Mammary epithelial cell (primary cell): Measurements from ENCODE around the gene TMEM154.

Experiments
- EZH2 ChIP-seq: IDR thresholded peaks from 2 replicates; pipeline ENCODE4 v1.6.1; 2012; ENCODE audit warnings: low read length, inconsistent platforms, borderline replicate concordance
- TF ChIP-seq, protein P1 (sequence below), 2 donors: IDR thresholded peaks in 1 of 2; conservative IDR thresholded peaks in 1 of 2; 2 replicates each; pipeline ENCODE4 v1.5.1; 2011 to 2012; ENCODE audit warnings: inconsistent platforms in 2 of 2, low read length in 2 of 2, mild to moderate bottlenecking in 2 of 2, control low read depth in 1 of 2, low read depth in 1 of 2; ENCODE audit not compliant: insufficient read depth in 1 of 2; ENCODE audit errors: extremely low read depth in 1 of 2

- TF ChIP-seq EZH2: no peak
- TF ChIP-seq, protein P1, sequence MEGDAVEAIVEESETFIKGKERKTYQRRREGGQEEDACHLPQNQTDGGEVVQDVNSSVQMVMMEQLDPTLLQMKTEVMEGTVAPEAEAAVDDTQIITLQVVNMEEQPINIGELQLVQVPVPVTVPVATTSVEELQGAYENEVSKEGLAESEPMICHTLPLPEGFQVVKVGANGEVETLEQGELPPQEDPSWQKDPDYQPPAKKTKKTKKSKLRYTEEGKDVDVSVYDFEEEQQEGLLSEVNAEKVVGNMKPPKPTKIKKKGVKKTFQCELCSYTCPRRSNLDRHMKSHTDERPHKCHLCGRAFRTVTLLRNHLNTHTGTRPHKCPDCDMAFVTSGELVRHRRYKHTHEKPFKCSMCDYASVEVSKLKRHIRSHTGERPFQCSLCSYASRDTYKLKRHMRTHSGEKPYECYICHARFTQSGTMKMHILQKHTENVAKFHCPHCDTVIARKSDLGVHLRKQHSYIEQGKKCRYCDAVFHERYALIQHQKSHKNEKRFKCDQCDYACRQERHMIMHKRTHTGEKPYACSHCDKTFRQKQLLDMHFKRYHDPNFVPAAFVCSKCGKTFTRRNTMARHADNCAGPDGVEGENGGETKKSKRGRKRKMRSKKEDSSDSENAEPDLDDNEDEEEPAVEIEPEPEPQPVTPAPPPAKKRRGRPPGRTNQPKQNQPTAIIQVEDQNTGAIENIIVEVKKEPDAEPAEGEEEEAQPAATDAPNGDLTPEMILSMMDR (conservative IDR thresholded peaks at IDR 0.05 in 1 of 2, IDR thresholded peaks at IDR 0.05 in 1 of 2; ENCODE audit: extremely low read depth in 1 of 2, insufficient read depth in 1 of 2, low read depth in 1 of 2, low read length in 2 of 2): no peak
These were observed 11.2 kb upstream of the TMEM154 start for GRCh38 chr4:152690706-152691651.
